Fibroblast of skin of left biceps (primary cell): ENCODE data around the gene STAT5B.
"Not testable (repeated sequence)": the region's sequence is repeated elsewhere in the genome, so short reads cannot be mapped to it uniquely, and the experiment has no call there.

Experiments
- DNase-seq, 2 experiments: peaks; one replicate each; pipeline ENCODE4 v3.0.0-alpha.2; 2013; ENCODE audit warnings: low read depth in 2 of 2

Gene STAT5B

GRCh38 chr17:42268236-42268635, 8.0 kb downstream of the STAT5B start:
- no peak for DNase-seq

- no peak for DNase-seq
Measured at GRCh38 chr17:42266918-42267766, 9.0 kb downstream of the STAT5B start.

GRCh38 chr17:42266462-42266861, 9.7 kb downstream of the STAT5B start:
- no peak for DNase-seq

- not testable (repeated sequence) for DNase-seq
Measured at GRCh38 chr17:42264366-42264765, 11.8 kb downstream of the STAT5B start.

- DNase-seq, result no peak
Measured at GRCh38 chr17:42260318-42260717, 15.9 kb downstream of the STAT5B start.

- DNase-seq, result no peak
Measured at GRCh38 chr17:42255445-42255844, 20.7 kb downstream of the STAT5B start.

- no peak for DNase-seq
Measured at GRCh38 chr17:42253578-42253977, 22.6 kb downstream of the STAT5B start.

GRCh38 chr17:42252597-42253550, 23.3 kb downstream of the STAT5B start:
- no peak for DNase-seq

- DNase-seq, result no peak
Measured at GRCh38 chr17:42251115-42251514, 25.1 kb downstream of the STAT5B start.

GRCh38 chr17:42249681-42250446, 26.3 kb downstream of the STAT5B start:
- DNase-seq, result no peak

GRCh38 chr17:42248351-42249179, 27.6 kb downstream of the STAT5B start:
- peak; percentile 39 to 41 for DNase-seq

- peak; percentile 36 for DNase-seq
Measured at GRCh38 chr17:42247734-42248133, 28.5 kb downstream of the STAT5B start.

- no peak for DNase-seq
Measured at GRCh38 chr17:42246515-42246914, 29.7 kb downstream of the STAT5B start.

- not testable (repeated sequence) for DNase-seq
Measured at GRCh38 chr17:42245183-42245582, 31.0 kb downstream of the STAT5B start.

GRCh38 chr17:42244116-42244515, 32.1 kb downstream of the STAT5B start:
- not testable (repeated sequence) for DNase-seq

GRCh38 chr17:42243493-42243982, 32.7 kb downstream of the STAT5B start:
- DNase-seq, result no peak

- DNase-seq, result no peak
Measured at GRCh38 chr17:42241871-42242270, 34.3 kb downstream of the STAT5B start.

GRCh38 chr17:42240863-42241262, 35.3 kb downstream of the STAT5B start:
- not testable (repeated sequence) for DNase-seq

- DNase-seq, result no peak
Measured at GRCh38 chr17:42240201-42240600, 36.0 kb downstream of the STAT5B start.

GRCh38 chr17:42239576-42239975, 36.6 kb downstream of the STAT5B start:
- not testable (repeated sequence) for DNase-seq

- no peak for DNase-seq
Measured at GRCh38 chr17:42236760-42237159, 39.4 kb downstream of the STAT5B start.
